CD4-positive, alpha-beta T cell treated with Interleukin-2 at 100 ng/mL for 4 hours (primary cell): Measurements from ENCODE around the gene SH3PXD2B.
"Not testable (repeated sequence)": the region's sequence is repeated elsewhere in the genome, so short reads cannot be mapped to it uniquely, and the experiment has no call there.

Experiments
- DNase-seq: peaks from one replicate; pipeline ENCODE4 v3.0.0-alpha.2; 2020; ENCODE audit warnings: low spot score

The SH3PXD2B gene

DNA sequence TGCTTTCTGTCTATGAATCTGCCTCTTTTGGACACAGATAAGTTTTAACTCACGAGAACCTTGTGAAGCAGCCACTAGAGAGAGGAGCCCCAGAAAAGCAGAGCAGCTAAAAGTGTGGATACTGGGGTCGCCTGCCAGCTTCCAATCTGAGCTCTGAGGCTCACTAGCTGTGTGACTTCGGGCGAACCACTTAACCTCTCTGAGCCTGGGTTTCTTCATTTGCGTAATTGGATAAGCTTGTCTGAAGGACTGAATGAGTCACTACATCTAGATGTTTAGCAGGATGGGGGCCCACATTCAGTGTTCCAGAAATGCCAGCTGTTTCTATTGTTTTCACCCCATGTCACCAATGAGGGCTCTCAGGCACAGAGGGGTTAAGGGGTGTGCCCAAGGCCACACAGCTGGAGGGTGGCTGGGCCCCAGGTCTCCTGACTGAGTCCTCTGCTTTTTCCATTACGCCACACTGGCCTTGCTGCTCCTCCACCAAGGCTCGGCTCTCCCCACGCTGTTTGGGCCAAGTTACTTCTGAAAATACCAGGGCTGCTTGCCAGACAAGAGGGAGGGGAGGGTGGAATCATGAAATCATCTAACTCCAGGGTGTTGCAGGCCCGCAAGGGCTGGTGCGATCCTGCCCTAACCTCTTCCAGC lies 36.2 kb downstream of the SH3PXD2B start:
- DNase-seq = no peak

DNA sequence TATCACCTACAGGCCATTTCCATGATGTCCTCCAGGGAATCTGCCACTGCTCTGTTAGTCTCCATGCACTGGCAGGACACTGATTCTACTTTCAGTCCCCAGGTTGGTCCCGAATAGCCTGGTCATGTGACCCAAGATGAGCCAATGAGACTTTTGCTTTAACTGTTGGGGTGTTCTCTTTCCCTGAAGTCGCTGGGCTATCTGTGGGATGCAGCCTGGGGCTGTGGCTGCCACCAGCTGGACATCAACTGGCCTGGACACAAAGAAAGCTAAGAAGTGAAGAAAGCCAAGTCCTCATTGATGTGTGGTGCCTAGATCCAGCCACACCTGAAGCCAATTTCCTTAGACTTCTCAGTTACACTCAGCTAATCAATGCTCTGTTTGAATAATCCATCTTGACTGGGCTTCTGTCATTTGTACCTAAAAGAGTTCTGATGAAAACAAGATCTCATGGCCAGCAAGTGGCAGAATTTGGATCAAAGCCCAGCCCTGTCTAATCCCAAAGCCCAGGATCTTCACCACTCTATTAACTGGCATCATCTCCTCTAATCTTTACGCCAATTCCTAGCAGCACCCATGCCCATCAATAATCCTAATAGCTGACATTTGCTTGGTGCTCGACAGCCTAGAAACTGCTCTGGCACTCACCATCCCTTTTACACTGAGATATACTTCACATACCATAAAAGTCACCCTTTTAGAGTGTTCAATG lies 37.0 kb downstream of the SH3PXD2B start:
- DNase-seq = no peak

DNA sequence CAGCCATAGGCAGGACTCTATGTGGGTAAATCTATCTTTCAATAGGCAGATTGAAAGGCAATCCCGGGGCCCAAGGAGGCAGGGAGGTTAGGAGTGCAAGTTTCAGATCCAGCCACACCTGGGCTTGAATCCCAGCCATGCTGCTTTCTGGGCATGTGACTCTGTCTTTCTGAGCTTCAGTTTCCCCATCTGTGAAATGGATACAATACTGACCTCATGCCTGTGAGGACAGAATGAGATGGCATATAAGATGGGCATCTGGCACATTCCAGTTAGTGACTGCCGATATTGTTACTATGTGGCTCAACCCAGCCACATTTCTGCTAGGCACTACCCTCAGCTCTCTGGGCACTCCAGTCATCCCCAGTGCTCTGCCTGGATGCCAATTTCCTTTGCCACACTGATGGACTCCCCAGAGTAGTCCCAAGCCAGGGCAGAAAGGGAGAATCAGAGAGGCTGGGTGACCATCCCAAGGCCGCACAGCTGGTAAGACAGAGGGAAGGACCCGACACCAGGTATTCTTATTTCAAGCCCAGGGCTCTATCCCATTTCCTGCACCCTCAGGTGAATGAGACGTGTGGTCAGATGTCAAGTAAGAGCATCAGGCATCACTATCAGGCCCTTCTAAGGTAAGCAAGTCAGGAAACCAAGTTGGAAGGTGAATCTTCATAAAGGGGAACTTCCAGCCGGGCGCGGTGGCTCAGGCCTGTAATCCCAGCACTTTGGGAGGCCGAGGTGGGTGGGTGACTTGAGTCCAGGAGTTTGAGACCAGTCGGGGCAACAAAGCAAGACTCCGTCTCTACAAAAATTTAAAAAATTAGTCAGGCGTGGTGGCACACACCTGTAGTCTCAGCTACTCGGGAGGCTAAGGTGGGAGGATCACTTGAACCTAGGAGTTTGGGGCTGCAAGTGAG lies 38.7 kb downstream of the SH3PXD2B start:
- no peak for DNase-seq

DNA sequence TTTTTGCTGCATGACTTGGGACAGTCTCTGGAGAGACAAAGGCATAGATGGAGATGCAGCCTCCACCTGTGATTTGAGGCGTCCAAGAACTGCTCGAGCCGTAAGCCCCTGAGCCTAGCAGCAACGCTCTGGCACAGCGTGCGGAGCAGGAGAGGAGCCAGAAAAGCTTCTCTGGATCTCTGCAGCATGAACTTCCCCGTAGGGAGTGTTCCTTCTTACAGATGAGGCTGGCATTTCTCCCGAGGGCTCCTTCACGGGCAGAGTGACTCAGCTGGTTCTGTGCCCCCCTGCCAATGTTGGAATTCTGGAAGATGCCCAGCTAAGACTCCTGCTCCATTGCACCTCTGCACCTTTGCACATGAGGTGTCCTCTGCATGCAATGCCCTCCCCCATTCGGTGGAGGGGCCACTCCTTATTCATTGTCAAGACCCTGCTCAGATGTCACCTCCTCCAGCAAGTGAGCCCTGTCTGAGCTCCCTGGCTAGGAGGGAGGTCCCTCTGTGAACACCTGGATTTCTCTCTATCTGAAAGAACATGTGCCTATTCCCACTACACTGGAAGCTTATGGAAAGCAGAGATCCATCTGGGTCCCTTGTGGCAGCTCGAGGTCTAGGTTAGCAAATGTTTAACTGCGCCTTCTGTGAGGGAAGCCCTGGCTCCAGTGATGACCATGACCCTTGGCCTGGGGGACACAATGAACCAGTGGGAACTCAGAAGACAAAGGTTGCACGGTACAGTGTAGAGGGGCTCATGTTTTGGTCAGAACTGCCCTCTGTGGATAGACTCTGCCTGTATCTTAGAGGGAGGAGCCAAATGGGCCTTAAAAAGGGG lies 39.6 kb downstream of the SH3PXD2B start:
- DNase-seq = no peak

GRCh38 chr5:172413601-172414171 lies 40.6 kb downstream of the SH3PXD2B start:
- no peak for DNase-seq

GRCh38 chr5:172412724-172413286 lies 41.5 kb downstream of the SH3PXD2B start:
- DNase-seq = no peak

GRCh38 chr5:172411484-172412072 lies 42.7 kb downstream of the SH3PXD2B start:
- no peak for DNase-seq

GRCh38 chr5:172410662-172411483 lies 43.5 kb downstream of the SH3PXD2B start:
- no peak for DNase-seq

- no peak for DNase-seq
These were observed 44.2 kb downstream of the SH3PXD2B start for GRCh38 chr5:172410160-172410559.

DNA sequence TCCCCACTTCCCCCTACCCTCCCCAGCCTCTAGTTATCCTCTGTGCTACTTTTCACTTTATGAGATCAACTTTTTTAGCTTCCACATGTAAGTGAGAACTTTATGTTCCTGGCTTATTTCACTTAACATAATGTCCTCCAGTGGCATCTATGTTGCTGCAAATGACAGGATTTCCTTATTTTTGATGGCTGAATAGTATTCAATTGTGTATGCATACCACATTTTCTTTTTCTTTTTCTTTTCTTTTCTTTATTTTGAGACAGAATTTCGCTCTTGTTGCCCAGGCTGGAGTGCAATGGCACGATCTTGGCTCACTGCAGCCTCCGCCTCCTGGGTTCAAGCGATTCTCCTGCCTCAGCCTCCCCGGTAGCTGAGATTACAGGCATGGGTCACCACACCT lies 44.8 kb downstream of the SH3PXD2B start:
- not testable (repeated sequence) for DNase-seq

GRCh38 chr5:172407822-172408221 lies 46.5 kb downstream of the SH3PXD2B start:
- no peak for DNase-seq

DNA sequence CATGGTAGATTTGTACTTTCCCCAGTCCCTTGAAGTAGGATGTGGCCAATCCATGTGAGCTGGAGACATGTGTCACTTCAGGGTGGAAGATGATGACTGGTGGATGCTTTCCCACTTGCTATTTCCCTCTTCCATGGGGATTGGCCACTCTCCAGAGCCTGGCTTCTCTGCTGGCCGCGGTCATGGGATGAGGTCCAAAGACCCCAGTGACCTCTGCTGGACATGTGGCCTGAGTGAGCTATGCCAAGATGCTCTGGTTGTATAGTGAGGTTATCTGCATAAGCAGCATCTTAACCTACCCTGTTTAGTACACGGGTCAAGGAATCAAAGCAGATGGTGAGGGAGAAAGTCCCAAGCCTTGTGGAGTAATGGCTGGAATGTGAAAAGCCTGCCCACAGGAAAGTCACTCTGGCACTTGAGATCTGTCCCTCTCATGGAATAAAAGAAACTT lies 47.1 kb downstream of the SH3PXD2B start:
- no peak for DNase-seq

- no peak for DNase-seq
These were observed 48.9 kb downstream of the SH3PXD2B start for GRCh38 chr5:172405226-172406107.

GRCh38 chr5:172404746-172405145 lies 49.6 kb downstream of the SH3PXD2B start:
- DNase-seq = no peak

GRCh38 chr5:172403817-172404216 lies 50.5 kb downstream of the SH3PXD2B start:
- DNase-seq = no peak

DNA sequence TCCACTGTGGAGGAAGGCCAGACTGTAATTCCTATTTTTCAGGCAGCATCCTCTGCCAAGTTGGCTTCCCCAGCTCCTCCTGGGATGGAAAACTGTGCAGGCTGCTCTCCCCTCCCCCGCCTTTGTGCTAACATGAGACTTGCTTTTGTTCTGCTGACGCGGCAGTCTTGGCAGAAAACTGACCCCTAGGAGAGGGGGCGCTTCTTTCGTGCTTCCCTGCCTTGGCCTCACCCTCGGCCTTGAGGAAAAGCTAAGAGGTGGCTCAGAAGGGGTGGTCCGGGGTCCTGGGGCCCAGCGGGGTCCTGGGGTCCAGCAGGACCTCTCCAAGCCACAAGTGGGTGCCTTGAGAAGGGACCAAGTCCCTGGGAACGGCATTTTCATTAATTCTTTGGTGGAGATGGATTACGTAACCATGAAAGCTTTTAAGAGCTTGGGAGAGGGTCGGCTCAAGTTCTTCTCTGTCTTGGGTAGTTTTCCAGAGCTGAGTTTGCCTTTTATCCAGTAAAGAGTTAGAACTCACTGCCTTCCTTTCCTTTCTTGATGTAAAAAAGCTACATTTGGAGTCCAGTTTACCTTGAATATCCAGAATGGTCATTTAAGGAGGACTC lies 51.0 kb downstream of the SH3PXD2B start:
- no peak for DNase-seq

DNA sequence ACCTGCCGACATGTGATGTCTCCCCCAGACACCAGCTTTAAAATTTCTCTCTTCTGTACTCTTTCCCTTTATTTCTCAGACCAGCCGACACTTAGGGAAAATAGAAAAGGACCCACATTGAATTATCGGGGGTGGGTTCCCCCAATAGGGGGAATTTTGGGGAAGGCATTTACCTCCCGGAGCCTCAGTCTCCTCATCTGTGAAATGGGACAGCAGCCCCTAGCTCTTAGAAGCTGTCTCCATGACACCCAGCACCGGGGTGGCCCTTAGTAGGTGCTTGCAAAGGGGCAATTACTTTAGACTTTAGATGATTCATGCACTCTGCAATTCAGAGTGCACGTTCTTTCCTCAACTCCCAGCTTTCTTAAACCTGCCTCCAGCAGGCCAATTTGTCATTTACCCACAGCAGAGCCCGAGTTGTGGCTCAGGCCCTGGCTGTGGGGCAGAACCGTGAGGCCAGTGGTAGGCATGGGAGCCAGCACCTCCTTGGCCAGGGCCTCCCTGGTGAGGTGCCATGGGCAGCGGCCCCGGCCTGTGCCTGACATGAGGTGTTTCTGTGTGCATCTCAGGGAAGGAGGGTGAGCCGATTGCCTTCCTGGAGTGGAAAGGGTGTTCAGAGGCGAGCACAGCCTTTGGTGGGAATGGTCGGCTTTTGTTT lies 51.7 kb downstream of the SH3PXD2B start:
- no peak for DNase-seq

- not testable (repeated sequence) for DNase-seq
These were observed 52.3 kb downstream of the SH3PXD2B start for GRCh38 chr5:172402031-172402430.
